ENCODE results near the gene KDM4C. TPM values are rescaled to one million over a fixed set of nuclear protein-coding genes. Genes with fewer than 3 reads are reported as not detected.
"Not testable (repeated sequence)": the region's sequence is repeated elsewhere in the genome, so short reads cannot be mapped to it uniquely, and the experiment has no call there.

Gene KDM4C
- polyA plus RNA-seq (ENCODE audit: insufficient read length): 12.0 TPM

- peak; percentile 90 for DNase-seq (ENCODE audit: low read depth)
Observed at GRCh38 chr9:6757456-6758247, at the start of gene KDM4C. Gene KDM4C, plus strand, starts transcription at chr9:6757973. Its CDS starts 35,016 bp downstream, at chr9:6792989.

- no peak for DNase-seq (ENCODE audit: low read depth)
Observed at GRCh38 chr9:6708732-6709131, 49.0 kb upstream of the KDM4C start.

DNA sequence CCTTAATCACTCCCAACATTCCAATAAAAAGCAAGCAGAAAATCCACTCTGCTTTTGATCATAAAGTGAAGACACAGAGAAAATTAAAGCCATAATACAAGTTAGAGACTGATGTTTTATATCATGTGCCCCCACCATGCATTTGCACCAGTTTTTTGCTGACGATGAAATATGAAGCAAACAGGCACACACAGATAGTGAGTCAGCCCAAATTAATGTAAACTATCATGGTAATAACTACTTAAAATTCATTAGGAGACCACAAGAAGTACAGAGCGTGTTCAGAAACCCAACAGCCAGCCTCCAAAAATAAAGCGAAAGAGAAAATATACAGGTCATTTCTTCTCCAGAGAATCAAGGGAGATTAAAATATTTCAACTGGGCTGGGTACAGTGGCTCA is 46.4 kb upstream of the KDM4C start:
- no peak for DNase-seq (ENCODE audit: low read depth)

DNA sequence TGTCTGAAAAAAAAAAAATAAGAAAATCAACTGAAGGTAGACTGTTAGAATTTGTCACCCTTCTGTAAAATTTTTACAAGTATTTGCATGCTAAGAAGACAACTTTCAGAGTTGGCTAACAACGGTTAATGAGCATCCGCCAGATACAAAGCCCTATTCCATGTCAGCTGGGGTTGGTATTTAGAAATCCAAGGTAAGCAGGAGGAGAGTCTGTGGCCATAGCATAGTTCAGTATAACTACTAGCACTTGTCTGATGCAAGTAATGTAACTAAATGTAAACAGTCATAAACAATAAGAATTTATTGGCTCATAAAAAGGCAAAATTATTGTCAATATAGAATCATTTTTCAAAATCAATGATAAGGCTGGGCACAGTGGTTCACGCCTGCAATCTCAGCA is 45.7 kb upstream of the KDM4C start:
- no peak for DNase-seq (ENCODE audit: low read depth)

- DNase-seq (ENCODE audit: low read depth): no peak
Observed at GRCh38 chr9:6714176-6714575, 43.6 kb upstream of the KDM4C start.

- not testable (repeated sequence) for DNase-seq (ENCODE audit: low read depth)
Observed at GRCh38 chr9:6715153-6715754, 42.5 kb upstream of the KDM4C start.

- DNase-seq (ENCODE audit: low read depth): no peak
Observed at GRCh38 chr9:6715755-6716643, 41.8 kb upstream of the KDM4C start.

DNA sequence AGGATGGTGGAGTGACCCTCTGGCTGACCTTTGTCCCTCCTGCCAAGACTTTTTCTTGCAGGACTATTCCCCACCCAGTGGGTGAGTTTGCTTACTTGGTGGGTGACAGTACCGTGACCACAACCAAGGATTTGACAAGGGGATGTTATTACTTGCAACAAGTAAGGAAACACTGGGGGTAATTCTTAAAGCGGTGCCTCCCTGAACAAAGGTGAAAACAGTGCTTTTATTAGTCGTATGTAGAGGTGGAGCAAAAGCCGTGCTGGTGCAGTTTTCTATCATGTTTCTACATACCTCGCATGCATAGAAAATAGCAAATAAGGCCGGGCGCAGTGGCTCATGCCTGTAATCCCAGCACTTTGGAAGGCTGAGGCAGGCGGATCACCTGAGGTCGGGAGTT is 41.0 kb upstream of the KDM4C start:
- no peak for DNase-seq (ENCODE audit: low read depth)

GRCh38 chr9:6723881-6724420 is 33.8 kb upstream of the KDM4C start:
- no peak for DNase-seq (ENCODE audit: low read depth)

GRCh38 chr9:6733257-6733656 is 24.5 kb upstream of the KDM4C start:
- DNase-seq (ENCODE audit: low read depth): no peak

GRCh38 chr9:6733831-6734230 is 23.9 kb upstream of the KDM4C start:
- DNase-seq (ENCODE audit: low read depth): no peak

DNA sequence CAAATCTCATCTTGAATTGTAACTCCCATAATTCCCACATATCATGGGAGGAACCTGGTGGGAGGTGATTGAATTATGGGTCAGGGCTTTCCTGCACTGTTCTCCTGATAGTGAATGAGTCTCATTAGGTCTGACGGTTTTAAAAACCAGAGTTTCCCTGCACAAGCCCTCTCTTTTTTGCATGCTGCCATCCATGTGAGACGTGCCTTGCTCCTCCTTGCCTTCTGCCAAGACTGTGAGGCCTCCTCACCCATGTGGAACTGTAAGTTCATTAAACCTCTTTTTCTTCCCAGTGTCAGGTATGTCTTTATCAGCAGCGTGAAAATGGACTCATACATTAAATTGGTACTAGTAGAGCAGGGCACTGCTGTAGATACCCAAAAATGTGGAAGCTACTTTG is 22.4 kb upstream of the KDM4C start:
- no peak for DNase-seq (ENCODE audit: low read depth)

- no peak for DNase-seq (ENCODE audit: low read depth)
Observed at GRCh38 chr9:6739218-6739617, 18.6 kb upstream of the KDM4C start.

- DNase-seq (ENCODE audit: low read depth): not testable (repeated sequence)
Observed at GRCh38 chr9:6748861-6749260, 8.9 kb upstream of the KDM4C start.

- DNase-seq (ENCODE audit: low read depth): not testable (repeated sequence)
Observed at GRCh38 chr9:6754861-6755260, 2.9 kb upstream of the KDM4C start.

DNA sequence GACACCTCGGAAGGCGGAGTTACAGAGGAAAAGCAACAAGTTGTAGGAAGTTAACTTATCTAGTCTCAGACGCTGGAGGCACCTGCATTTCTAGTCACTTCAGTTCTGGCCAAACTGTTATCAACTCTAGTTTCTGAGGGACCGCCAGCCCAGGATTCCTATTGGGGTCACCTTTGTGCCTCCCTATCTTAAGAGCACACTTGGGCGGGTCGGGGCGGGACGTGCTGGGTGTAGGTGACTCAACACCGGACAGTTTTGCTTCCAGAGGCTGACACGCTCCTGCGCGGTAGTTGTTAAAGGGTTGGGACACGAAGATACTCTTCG is 679 bp upstream of the KDM4C start:
- peak; percentile 75 for DNase-seq (ENCODE audit: low read depth)

DNA sequence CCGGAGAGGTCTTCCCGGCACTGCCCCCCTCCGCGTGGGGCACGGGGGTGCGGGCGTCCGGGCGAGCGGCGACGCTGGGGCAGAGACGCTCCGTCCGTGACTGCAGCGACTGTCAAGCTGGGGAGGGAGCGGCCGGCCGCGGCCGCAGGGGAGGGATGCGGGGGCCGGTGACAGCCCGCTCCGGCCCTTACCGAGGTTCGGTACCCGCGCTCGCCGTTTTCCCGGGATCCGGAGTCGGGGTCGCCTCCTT is 400 bp downstream of the KDM4C start:
- no peak for DNase-seq (ENCODE audit: low read depth)

DNA sequence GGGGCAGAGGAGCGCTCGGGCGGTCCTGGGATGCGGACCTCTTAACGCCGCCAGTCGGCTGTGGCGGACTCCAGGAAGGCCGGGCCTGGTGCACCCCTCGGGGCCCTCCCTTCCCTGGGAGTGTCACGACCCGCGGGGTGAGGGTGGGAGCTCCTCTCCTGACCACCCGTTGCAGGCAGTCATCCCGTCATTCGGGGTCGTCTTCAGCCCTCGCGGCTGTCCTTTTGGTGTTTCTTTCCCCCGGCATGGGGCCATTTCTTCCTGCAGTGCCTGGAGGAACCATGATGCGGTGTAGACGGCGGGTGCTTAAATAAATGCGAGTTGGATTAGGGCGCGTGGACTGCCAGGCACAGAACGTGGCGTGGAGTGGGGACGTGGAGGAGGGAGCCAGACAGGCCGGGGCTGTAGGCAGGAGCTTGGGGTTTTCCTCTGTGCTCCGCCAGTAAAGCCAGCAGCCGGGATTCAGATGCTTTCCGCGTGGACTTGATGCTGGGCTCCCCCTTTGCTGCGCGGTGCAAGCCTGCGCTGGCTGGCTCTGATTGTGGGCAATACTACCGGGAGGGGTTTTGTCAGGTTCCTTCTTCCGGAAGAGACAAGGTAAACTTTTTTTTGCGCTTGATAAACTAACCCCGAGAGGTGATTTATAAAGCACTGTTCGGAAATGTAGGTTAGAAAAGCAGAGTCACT is 868 bp downstream of the KDM4C start:
- DNase-seq (ENCODE audit: low read depth): no peak

DNA sequence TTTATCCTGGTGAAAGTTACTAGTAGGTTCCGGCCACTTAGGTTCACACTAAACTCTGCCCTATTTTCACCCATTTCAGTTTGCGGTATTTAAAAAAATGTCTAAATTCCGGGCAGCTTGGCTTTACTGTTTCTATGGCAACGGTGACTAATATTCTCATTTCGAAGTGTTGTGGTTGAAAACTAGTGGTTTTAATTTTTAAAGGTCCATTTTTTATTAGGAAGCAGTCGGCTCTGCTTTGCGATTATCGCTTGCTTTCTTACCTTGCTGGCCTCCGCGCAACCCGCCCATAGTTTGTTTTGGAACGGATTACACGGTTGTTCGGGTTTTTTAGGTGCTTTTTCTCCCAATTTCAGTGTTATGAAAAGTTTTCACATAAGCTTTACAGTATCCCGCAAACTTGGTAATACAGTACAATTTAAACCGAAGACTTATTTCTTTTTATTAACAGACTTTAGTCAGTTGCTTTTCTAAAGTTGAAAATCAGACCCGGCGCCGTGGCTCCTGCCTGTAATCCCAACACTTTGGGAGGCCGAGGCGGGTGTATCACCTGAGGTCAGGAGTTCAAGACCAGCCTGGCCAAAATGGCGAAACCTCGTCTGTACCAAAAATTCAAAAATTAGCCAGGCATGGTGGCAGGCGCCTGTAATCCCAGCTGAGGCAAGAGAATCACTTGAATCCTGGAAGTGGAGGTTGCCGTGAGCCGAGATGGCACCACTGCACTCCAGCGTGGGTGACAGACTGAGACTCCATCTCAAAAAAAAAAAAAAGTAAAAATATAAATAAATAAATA is 1.6 kb downstream of the KDM4C start:
- DNase-seq (ENCODE audit: low read depth): no peak

DNA sequence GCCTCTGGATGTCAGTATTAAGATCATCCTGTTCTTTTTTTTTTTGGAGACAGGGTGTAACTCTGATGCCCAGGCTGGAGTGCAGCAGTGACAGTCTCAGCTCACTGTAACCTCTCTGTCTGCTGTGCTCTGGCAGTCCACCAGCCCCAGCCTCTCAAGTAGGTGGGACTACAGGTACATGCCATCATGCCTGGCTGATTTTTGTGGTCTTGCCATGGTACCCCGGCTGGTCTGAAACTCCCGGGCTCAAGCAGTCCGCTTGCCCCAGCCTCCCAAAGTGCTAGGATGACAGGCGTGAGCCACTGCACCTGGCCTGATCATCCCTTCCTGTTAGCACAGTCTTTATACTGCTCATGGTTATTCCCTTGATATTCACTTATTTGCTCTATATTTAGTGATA is 3.5 kb downstream of the KDM4C start:
- no peak for DNase-seq (ENCODE audit: low read depth)

DNA sequence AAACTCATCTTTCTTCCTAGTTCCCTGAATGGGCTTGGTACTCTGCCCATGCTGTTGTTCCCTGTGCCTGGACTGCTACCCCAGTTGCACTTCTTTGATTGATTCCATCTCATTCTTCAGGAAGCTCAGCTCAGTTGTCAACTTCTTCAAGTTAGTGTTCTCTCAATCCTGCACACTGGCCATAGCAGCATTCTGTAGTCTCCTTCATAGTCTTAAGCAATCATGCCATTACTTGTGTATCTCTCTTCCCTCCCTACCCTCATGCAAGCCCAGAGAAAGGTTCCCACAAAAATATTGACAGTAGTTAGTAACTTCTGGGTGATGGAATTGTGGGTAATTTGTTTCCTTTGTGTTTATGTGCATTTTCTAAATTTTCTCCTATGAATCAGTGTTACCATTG is 5.5 kb downstream of the KDM4C start:
- DNase-seq (ENCODE audit: low read depth): no peak
